Adrenal gland (tissue), 12 donors: ENCODE data around the gene PLAAT2. TPM values are rescaled to one million over a fixed set of nuclear protein-coding genes. Genes with fewer than 3 reads are reported as not detected.
A peak's percentile ranks its signal among the peaks of the same experiment; 100 is the strongest.

ENCODE experiments used
- DNase-seq, 7 donors: peaks; one replicate each; pipeline ENCODE4 v3.0.0-alpha.2; 2019 to 2020
- H3K27ac ChIP-seq, 5 donors: fragments of 200-600 bp; sonication (generic) in 4 of 5; 1 replicate in 3 of 5; 2 replicates in 2 of 5; pipeline versions ENCODE4 v1.5.1 to v1.8.0; 2016 to 2020; ENCODE audit warnings: mild to moderate bottlenecking in 1 of 5
- H3K27me3 ChIP-seq: fragments of 200-600 bp; 2 replicates; pipeline ENCODE4 v1.8.0; 2021
- H3K36me3 ChIP-seq, 2 donors: fragments of 200-600 bp; replicated peaks in 1 of 2; 1 replicate in 1 of 2; 2 replicates in 1 of 2; pipeline versions ENCODE4 v1.5.1 to v1.8.0; 2018 to 2022
- H3K4me1 ChIP-seq, 2 donors: fragments of 200-600 bp; replicated peaks in 1 of 2; 1 replicate in 1 of 2; 2 replicates in 1 of 2; pipeline versions ENCODE4 v1.5.1 to v1.8.0; 2018 to 2021
- H3K4me3 ChIP-seq, 4 donors: fragments of 200-600 bp; sonication (generic) in 3 of 4; one replicate each; pipeline ENCODE4 v1.5.1; 2016 to 2018
- H3K9me3 ChIP-seq, 3 donors: fragments of 200-600 bp; sonication (generic) in 1 of 3; replicated peaks in 1 of 3; 1 replicate in 2 of 3; 2 replicates in 1 of 3; pipeline versions ENCODE4 v1.5.1 to v1.8.0; 2016 to 2021
- POLR2A ChIP-seq, 2 donors: fragments of 450-650 bp; IDR thresholded peaks; one replicate each; pipeline ENCODE4 v1.6.1; 2017; ENCODE audit warnings: antibody characterized with exemption in 2 of 2, mild to moderate bottlenecking in 2 of 2, moderate library complexity in 1 of 2
- WGBS, 4 donors: extraction: QIAGEN DNeasy Blood & Tissue Kit in 2 of 4; methylation state at CpG; one replicate each; pipeline versions ENCODE4 v1.1.5 to v1.1.7; 2013 to 2017; 5-methylcytosine and 5-hydroxymethylcytosine counted together
- intact Hi-C, 2 donors: fragments of 100-400 bp; cut with DNase I; formaldehyde crosslinking; loops; one replicate each; pipeline versions ENCODE4 v1.14.1 to v1.15.0; 2022 to 2023
- polyA plus RNA-seq, 3 donors: library from polyadenylated mRNA; stranded (reverse); fragments of 200-250 nt in 2 of 3; fragments of 350-450 nt in 1 of 3; fragmentation: Illumina TruSeq in 1 of 3; extraction: RNeasy Lipid Tissue Mini Kit (QIAGEN cat#74804) in 1 of 3; gene quantifications; one replicate each; pipeline ENCODE4 v1.2.3, GENCODE V29; 2013 to 2014
- total RNA-seq, 9 donors: library from RNA; depleted of rRNA in 4 of 9; stranded (reverse); fragments of >200 nt in 4 of 9; fragments of 120-200 nt in 1 of 9; fragmentation: NEBNext Ultra II Directional in 1 of 9; extraction: Animal tissue kit (Norgen Biotek cat#: 25700) in 1 of 9; gene quantifications; one replicate each; pipeline versions ENCODE4 v1.1.0 to v1.2.4, GENCODE V29; 2013 to 2023
- TF ChIP-seq, protein P1 (sequence below), 6 experiments: fragments of 450-650 bp in 4 of 6; fragments of 200-600 bp in 2 of 6; sonication (generic) in 1 of 6; IDR thresholded peaks; 1 replicate in 5 of 6; 2 replicates in 1 of 6; pipeline versions ENCODE4 v1.5.1 to v1.8.0; 2016 to 2021; ENCODE audit warnings: antibody characterized with exemption in 6 of 6, mild to moderate bottlenecking in 2 of 6, moderate library complexity in 1 of 6
- donor health status: healthy with polysubstance abuse.
- donor health status: Bipolar disorder and iron deficiency.
- donor health status: DM: yes; HTN: yes; CAD: no.
- donor health status: DM: no; HTN: no; CAD: no.
- donor health status: DM: no; HTN: no; CAD: no.
- donor health status: DM: yes; HTN: yes; CAD: no.

Gene PLAAT2
- total and polyA plus RNA-seq, 12 donors, result 0.17 to 0.30 TPM; not detected in 10

GRCh38 chr11:63567044-63567840, 4.1 kb upstream of the PLAAT2 start:
- no peak overlapping the region for H3K4me3 ChIP-seq
- H3K27ac ChIP-seq, result peak overlapping the region in 1 of 5 donors; percentile 55
- peaks cover 0 to 5% of the 10 kb centered on the region in 2 donors for H3K4me1 ChIP-seq
- H3K36me3 ChIP-seq, result no peaks in the 10 kb centered on the region
- H3K27me3 ChIP-seq, result no peaks in the 10 kb centered on the region
- TF ChIP-seq, protein P1, sequence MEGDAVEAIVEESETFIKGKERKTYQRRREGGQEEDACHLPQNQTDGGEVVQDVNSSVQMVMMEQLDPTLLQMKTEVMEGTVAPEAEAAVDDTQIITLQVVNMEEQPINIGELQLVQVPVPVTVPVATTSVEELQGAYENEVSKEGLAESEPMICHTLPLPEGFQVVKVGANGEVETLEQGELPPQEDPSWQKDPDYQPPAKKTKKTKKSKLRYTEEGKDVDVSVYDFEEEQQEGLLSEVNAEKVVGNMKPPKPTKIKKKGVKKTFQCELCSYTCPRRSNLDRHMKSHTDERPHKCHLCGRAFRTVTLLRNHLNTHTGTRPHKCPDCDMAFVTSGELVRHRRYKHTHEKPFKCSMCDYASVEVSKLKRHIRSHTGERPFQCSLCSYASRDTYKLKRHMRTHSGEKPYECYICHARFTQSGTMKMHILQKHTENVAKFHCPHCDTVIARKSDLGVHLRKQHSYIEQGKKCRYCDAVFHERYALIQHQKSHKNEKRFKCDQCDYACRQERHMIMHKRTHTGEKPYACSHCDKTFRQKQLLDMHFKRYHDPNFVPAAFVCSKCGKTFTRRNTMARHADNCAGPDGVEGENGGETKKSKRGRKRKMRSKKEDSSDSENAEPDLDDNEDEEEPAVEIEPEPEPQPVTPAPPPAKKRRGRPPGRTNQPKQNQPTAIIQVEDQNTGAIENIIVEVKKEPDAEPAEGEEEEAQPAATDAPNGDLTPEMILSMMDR (IDR thresholded peaks at IDR 0.05), result no peak
- TF ChIP-seq POLR2A (IDR thresholded peaks at IDR 0.05), result no peak
- no peaks in the 10 kb centered on the region for H3K9me3 ChIP-seq
- intact Hi-C loops, result no loop called here
- DNase-seq, result peak in 3 of 7 donors; percentile 31 to 40 (median 31)
- 49 to 55% (median 50%) methylated on average over 5 of the region's 5 CpGs for WGBS, 4 donors

DNA sequence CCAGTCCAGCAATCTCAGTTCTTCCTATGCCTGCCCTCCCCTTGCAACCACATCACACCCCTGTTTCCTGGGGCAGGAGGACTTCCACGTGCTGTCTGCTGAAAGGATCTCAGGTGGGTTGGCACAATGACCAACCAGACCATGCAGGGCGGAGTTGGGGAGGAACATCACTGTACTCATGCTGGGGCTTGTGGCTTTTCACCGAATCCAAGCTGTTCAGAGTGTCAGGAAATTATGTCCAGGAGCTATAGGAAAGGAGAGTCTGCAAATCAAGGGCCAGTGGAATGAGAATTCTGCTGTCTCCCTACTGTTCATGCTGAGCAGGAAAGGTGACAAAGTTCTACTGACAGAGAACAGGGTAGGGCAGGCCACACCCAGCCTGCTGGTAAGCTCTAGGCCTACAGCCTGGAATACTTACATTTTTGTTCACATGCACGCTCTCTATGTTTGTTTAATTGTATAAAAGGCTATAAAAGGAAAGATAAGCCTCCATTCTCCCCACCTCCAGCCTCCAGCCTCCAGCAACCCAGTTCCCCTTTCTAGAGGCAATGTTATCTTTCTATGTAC, 1.7 kb upstream of the PLAAT2 start:
- intact Hi-C loops, result no loop called here
- H3K4me1 ChIP-seq, result peaks cover 0 to 5% of the 10 kb centered on the region in 2 donors
- no peaks in the 10 kb centered on the region for H3K9me3 ChIP-seq
- no peak overlapping the region for H3K4me3 ChIP-seq
- no peak overlapping the region for H3K27ac ChIP-seq
- H3K36me3 ChIP-seq, result no peaks in the 10 kb centered on the region
- H3K27me3 ChIP-seq, result no peaks in the 10 kb centered on the region
- TF ChIP-seq POLR2A (IDR thresholded peaks at IDR 0.05), result no peak
- TF ChIP-seq, protein P1 (IDR thresholded peaks at IDR 0.05), result no peak
- WGBS, 4 donors, result 84 to 89% (median 86%) methylated on average over 2 to 4 of the region's 4 CpGs
- DNase-seq, result no peak

GRCh38 chr11:63564056-63564774, 1.0 kb upstream of the PLAAT2 start:
- H3K4me1 ChIP-seq, result peaks cover 0 to 5% of the 10 kb centered on the region in 2 donors
- no peak for DNase-seq
- no peaks in the 10 kb centered on the region for H3K27me3 ChIP-seq
- H3K36me3 ChIP-seq, result no peaks in the 10 kb centered on the region
- TF ChIP-seq, protein P1 (IDR thresholded peaks at IDR 0.05), result no peak
- no peak for TF ChIP-seq POLR2A (IDR thresholded peaks at IDR 0.05)
- WGBS, 4 donors, result 81 to 89% (median 86%) methylated on average over 7 of the region's 7 CpGs
- H3K27ac ChIP-seq, result no peak overlapping the region
- no peak overlapping the region for H3K4me3 ChIP-seq
- intact Hi-C loops, result no loop called here
- no peaks in the 10 kb centered on the region for H3K9me3 ChIP-seq

GRCh38 chr11:63560506-63561180, 2.5 kb downstream of the PLAAT2 start:
- Histone ChIP-seq H3K9me3 (no peaks in the 10 kb centered on the region), H3K4me1 (no peaks in the 10 kb centered on the region), H3K27ac (no peak overlapping the region), H3K4me3 (no peak overlapping the region), H3K36me3 (no peaks in the 10 kb centered on the region), H3K27me3 (no peaks in the 10 kb centered on the region)
- TF ChIP-seq, protein P1 (IDR thresholded peaks at IDR 0.05), result no peak
- TF ChIP-seq POLR2A (IDR thresholded peaks at IDR 0.05), result no peak
- WGBS, 4 donors, result 75 to 80% (median 79%) methylated on average over 6 to 7 of the region's 7 CpGs
- intact Hi-C loops, result no loop called here
- no peak for DNase-seq
